H1 (cell line): ENCODE data around the gene DEGS2. TPM values are rescaled to one million over a fixed set of nuclear protein-coding genes. Genes with fewer than 3 reads are reported as not detected.
A peak's percentile ranks its signal among the peaks of the same experiment; 100 is the strongest.

Source experiments
- CTCF ChIA-PET: fragments of 300-600 bp; sonication (Branson Sonifier 250); formaldehyde crosslinking; loops from one replicate; lab custom pipeline; 2021; ENCODE audit not compliant: partially characterized antibody; lab: Charles Lee
- POLR2A ChIA-PET: fragments of 300-600 bp; sonication (Branson Sonifier 250); formaldehyde crosslinking; loops from one replicate; lab custom pipeline; 2021; ENCODE audit warnings: inconsistent platforms; ENCODE audit not compliant: partially characterized antibody; lab: Charles Lee
- DNase-seq, 2 experiments: peaks; one replicate each; pipeline versions ENCODE4 v3.0.0 to v3.0.0-alpha.2; 2010 to 2022; ENCODE audit warnings: low spot score in 2 of 2, low read depth in 1 of 2, mixed read lengths in 1 of 2
- FAIRE-seq: peaks from 2 replicates; lab custom pipeline; 2011; peaks lifted over from hg19 to GRCh38; lab: Jason Lieb, UNC
- H2AFZ ChIP-seq: 2 replicates; pipeline ENCODE4 v1.8.1; 2012; ENCODE audit warnings: low read length, inconsistent platforms
- H2AK5ac ChIP-seq: 2 replicates; pipeline ENCODE4 v1.6.1; 2013; ENCODE audit warnings: low read depth, low read length
- H2BK120ac ChIP-seq: replicated peaks from 2 replicates; pipeline ENCODE3; 2013; ENCODE audit warnings: low read depth, low read length, inconsistent platforms
- H2BK12ac ChIP-seq: 2 replicates; pipeline ENCODE4 v1.6.1; 2013; ENCODE audit warnings: low read depth, low read length
- H2BK15ac ChIP-seq: 2 replicates; pipeline ENCODE4 v1.6.1; 2013; ENCODE audit warnings: low read length
- H2BK20ac ChIP-seq: 2 replicates; pipeline ENCODE4 v1.6.1; 2013; ENCODE audit warnings: low read length
- H2BK5ac ChIP-seq: 2 replicates; pipeline ENCODE4 v1.6.1; 2013; ENCODE audit warnings: low read depth, low read length
- H3K14ac ChIP-seq: 2 replicates; pipeline ENCODE4 v1.6.1; 2013; ENCODE audit warnings: inconsistent platforms; ENCODE audit not compliant: insufficient read length
- H3K18ac ChIP-seq: 2 replicates; pipeline ENCODE4 v1.6.1; 2013; ENCODE audit warnings: low read length; ENCODE audit errors: extremely low read depth
- H3K23ac ChIP-seq: 2 replicates; pipeline ENCODE4 v1.6.1; 2013; ENCODE audit warnings: inconsistent platforms; ENCODE audit not compliant: insufficient read length
- H3K23me2 ChIP-seq: 2 replicates; pipeline ENCODE4 v1.6.1; 2013; ENCODE audit warnings: low read depth, low read length
- H3K27ac ChIP-seq: 2 replicates; pipeline ENCODE4 v1.6.1; 2011; ENCODE audit warnings: low read depth, low read length, inconsistent platforms
- H3K27me3 ChIP-seq, 4 experiments: replicated peaks in 1 of 4; 1 replicate in 1 of 4; 2 replicates in 3 of 4; pipeline versions ENCODE4 v1.6.1 to v1.8.1; 2011 to 2013; ENCODE audit warnings: low read length in 3 of 4, mild to moderate bottlenecking in 3 of 4, inconsistent platforms in 2 of 4, mixed read lengths in 2 of 4, moderate library complexity in 1 of 4; ENCODE audit not compliant: control insufficient read depth in 3 of 4, insufficient read depth in 3 of 4; ENCODE audit errors: extremely low read depth in 1 of 4
- H3K36me3 ChIP-seq, 4 experiments: 2 replicates each; pipeline versions ENCODE4 v1.6.1 to v1.8.1; 2011 to 2013; ENCODE audit warnings: mild to moderate bottlenecking in 4 of 4, low read length in 3 of 4, moderate library complexity in 2 of 4, control low read depth in 1 of 4, inconsistent platforms in 1 of 4; ENCODE audit not compliant: insufficient read depth in 4 of 4, control insufficient read depth in 2 of 4
- H3K4ac ChIP-seq: replicated peaks from 2 replicates; pipeline ENCODE3; 2013; ENCODE audit warnings: low read length, low read depth, mixed read lengths, inconsistent platforms; ENCODE audit not compliant: insufficient read length
- H3K4me1 ChIP-seq, 4 experiments: replicated peaks in 1 of 4; 1 replicate in 1 of 4; 2 replicates in 3 of 4; pipeline versions ENCODE4 v1.6.1 to v1.8.1; 2011 to 2013; ENCODE audit warnings: low read length in 3 of 4, inconsistent platforms in 2 of 4, mixed read lengths in 1 of 4; ENCODE audit not compliant: insufficient read depth in 4 of 4, control insufficient read depth in 3 of 4
- H3K4me2 ChIP-seq, 2 experiments: 2 replicates each; pipeline versions ENCODE4 v1.6.1 to v1.8.1; 2011 to 2013; ENCODE audit warnings: low read depth in 2 of 2, low read length in 2 of 2, control low read depth in 1 of 2, inconsistent platforms in 1 of 2, mild to moderate bottlenecking in 1 of 2; ENCODE audit not compliant: insufficient read depth in 1 of 2
- H3K4me3 ChIP-seq, 4 experiments: fragments of 200-600, 300-600 bp in 1 of 4; sonication (generic), shearing (Covaris generic), sonication (Bioruptor Twin) in 1 of 4; 2 replicates each; pipeline versions ENCODE4 v1.5.1 to v1.8.1; 2011 to 2016; ENCODE audit warnings: low read length in 4 of 4, low read depth in 3 of 4, control low read depth in 2 of 4, inconsistent platforms in 2 of 4, mild to moderate bottlenecking in 2 of 4, mixed read lengths in 1 of 4, moderate library complexity in 1 of 4; ENCODE audit not compliant: insufficient read depth in 2 of 4; ENCODE audit errors: extremely low read depth in 1 of 4
- H3K56ac ChIP-seq: replicated peaks from 2 replicates; pipeline ENCODE3; 2013; ENCODE audit warnings: low read depth, mild to moderate bottlenecking, mixed read lengths, low read length, inconsistent platforms; ENCODE audit not compliant: insufficient read length
- H3K79me1 ChIP-seq: 2 replicates; pipeline ENCODE4 v1.6.1; 2013; ENCODE audit warnings: low read depth, low read length, control low read depth
- H3K79me2 ChIP-seq, 2 experiments: 2 replicates each; pipeline versions ENCODE4 v1.6.1 to v1.8.1; 2012 to 2013; ENCODE audit warnings: low read length in 2 of 2, mild to moderate bottlenecking in 2 of 2, inconsistent platforms in 1 of 2; ENCODE audit not compliant: insufficient read depth in 2 of 2, control insufficient read depth in 1 of 2
- H3K9ac ChIP-seq, 4 experiments: replicated peaks in 1 of 4; 1 replicate in 1 of 4; 2 replicates in 3 of 4; pipeline versions ENCODE4 v1.6.1 to v1.8.1; 2011 to 2013; ENCODE audit warnings: low read depth in 3 of 4, low read length in 3 of 4, control low read depth in 2 of 4, mild to moderate bottlenecking in 2 of 4, moderate library complexity in 2 of 4, inconsistent platforms in 1 of 4; ENCODE audit errors: extremely low read depth in 1 of 4
- H3K9me3 ChIP-seq, 2 experiments: 2 replicates each; pipeline versions ENCODE4 v1.6.1 to v1.8.1; 2012 to 2013; ENCODE audit warnings: mild to moderate bottlenecking in 2 of 2, moderate library complexity in 2 of 2, control low read depth in 1 of 2, inconsistent platforms in 1 of 2, low read depth in 1 of 2, low read length in 1 of 2, mixed read lengths in 1 of 2; ENCODE audit not compliant: insufficient read depth in 2 of 2
- H4K20me1 ChIP-seq, 2 experiments: replicated peaks in 1 of 2; 2 replicates each; pipeline versions ENCODE3 to v1.8.1; 2011 to 2013; ENCODE audit warnings: inconsistent platforms in 2 of 2, low read length in 2 of 2, mild to moderate bottlenecking in 1 of 2; ENCODE audit not compliant: insufficient read depth in 2 of 2, control insufficient read depth in 1 of 2
- H4K5ac ChIP-seq: 2 replicates; pipeline ENCODE4 v1.6.1; 2013; ENCODE audit warnings: low read length, low read depth, mixed read lengths, inconsistent platforms; ENCODE audit not compliant: insufficient read length
- H4K8ac ChIP-seq: 2 replicates; pipeline ENCODE4 v1.8.0; 2013; ENCODE audit warnings: mild to moderate bottlenecking, moderate library complexity, low read length, inconsistent platforms; ENCODE audit not compliant: insufficient read depth; ENCODE audit errors: extremely low read depth
- H4K91ac ChIP-seq: replicated peaks from 2 replicates; pipeline ENCODE3; 2013; ENCODE audit warnings: low read length, mixed read lengths, inconsistent platforms; ENCODE audit not compliant: insufficient read length
- CHD1 ChIP-seq: IDR thresholded peaks from 2 replicates; pipeline ENCODE4 v1.6.1; 2012; ENCODE audit warnings: low read depth, low read length, improper control_type of control experiment
- EGR1 ChIP-seq: IDR thresholded peaks from 2 replicates; pipeline ENCODE4 v1.6.1; 2011; ENCODE audit warnings: low read depth, low read length, borderline replicate concordance
- FOSL1 ChIP-seq: IDR thresholded peaks from 2 replicates; pipeline ENCODE4 v1.6.1; 2011; ENCODE audit warnings: mild to moderate bottlenecking, low read depth, low read length, moderate library complexity; ENCODE audit not compliant: insufficient read depth
- KDM1A ChIP-seq: fragments of 200-600, 300-600 bp; sonication (generic); IDR thresholded peaks from 2 replicates; pipeline ENCODE4 v1.7.1; 2016; ENCODE audit warnings: mild to moderate bottlenecking, low read length, borderline replicate concordance
- RAD21 ChIP-seq, 2 experiments: IDR thresholded peaks in 1 of 2; conservative IDR thresholded peaks in 1 of 2; 2 replicates each; pipeline ENCODE4 v1.6.1; 2011; ENCODE audit warnings: low read depth in 2 of 2, low read length in 2 of 2, improper control_type of control experiment in 1 of 2, inconsistent platforms in 1 of 2, mild to moderate bottlenecking in 1 of 2, moderate library complexity in 1 of 2
- TAF1 ChIP-seq: IDR thresholded peaks from 2 replicates; pipeline ENCODE4 v1.6.1; 2011; ENCODE audit warnings: mild to moderate bottlenecking, low read depth, low read length
- WGBS, 2 experiments: shearing (Covaris generic) in 1 of 2; methylation state at CpG; one replicate each; pipeline versions ENCODE4 v1.1.6 to v1.1.7; 2013 to 2015; ENCODE audit warnings: low lambda C conversion rate in 2 of 2, mixed read lengths in 2 of 2, inconsistent platforms in 1 of 2, low coverage in 1 of 2, missing lambda C conversion rate in 1 of 2; ENCODE audit not compliant: insufficient replicate concordance in 2 of 2, insufficient coverage in 1 of 2, insufficient read length in 1 of 2; ENCODE audit errors: extremely low coverage in 1 of 2, missing lambda C conversion rate in 1 of 2; 5-methylcytosine and 5-hydroxymethylcytosine counted together
- polyA plus RNA-seq, 7 experiments: library from polyadenylated mRNA; depleted of rRNA in 3 of 7; stranded (reverse) in 5 of 7; unstranded in 2 of 7; fragments of >200 nt in 5 of 7; fragments of 200-250 nt in 2 of 7; gene quantifications; 1 replicate in 5 of 7; 2 replicates in 1 of 7; 4 replicates in 1 of 7; pipeline versions ENCODE4 v1.2.1 to v1.2.3, GENCODE V29; 2011 to 2013; ENCODE audit warnings: missing spikeins in 2 of 7, mixed read lengths in 2 of 7
- total RNA-seq: library from RNA; stranded (reverse); fragmentation: NEBNext Ultra II Directional; extraction: Animal tissue kit (Norgen Biotek cat#: 25700); gene quantifications from 2 replicates; pipeline ENCODE4 v1.2.1, GENCODE V29; 2021
- TF ChIP-seq, protein P1 (sequence below): IDR thresholded peaks from 2 replicates; pipeline ENCODE4 v1.6.1; 2012; ENCODE audit warnings: low read length, inconsistent platforms
- TF ChIP-seq, protein P2 (sequence below): IDR thresholded peaks from 2 replicates; pipeline ENCODE4 v1.6.1; 2012; ENCODE audit warnings: inconsistent platforms

The DEGS2 gene
- total and polyA plus RNA-seq, 2 of the 8 experiments (the other 6 are each of a cell fraction or from before 2014, with no cell fraction given): 0.61 to 0.82 TPM

DNA sequence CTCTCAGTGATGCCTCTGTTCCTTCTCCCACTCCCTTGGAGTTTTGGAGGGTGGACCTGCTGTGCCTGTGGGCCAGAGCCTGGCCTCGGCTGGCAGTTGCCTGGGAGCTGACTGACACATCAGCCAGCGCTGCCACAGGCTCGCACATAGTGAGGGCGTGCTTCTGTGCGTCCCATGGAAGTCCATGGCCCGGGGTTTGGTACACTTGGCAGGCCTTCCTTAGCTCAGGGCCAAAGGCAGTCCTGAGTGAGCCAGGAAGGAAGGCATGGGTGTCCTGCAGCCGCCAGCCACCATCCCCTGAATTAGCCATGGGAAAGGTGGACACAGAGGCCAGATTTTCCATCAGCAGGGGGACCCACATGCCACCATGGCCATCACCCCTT lies 1.1 kb upstream of the DEGS2 start:
- no peak overlapping the region for H2BK12ac ChIP-seq
- H2BK120ac ChIP-seq: no peak overlapping the region
- no peak overlapping the region for H3K23ac ChIP-seq
- no peak overlapping the region for H2BK20ac ChIP-seq
- H3K4me3 ChIP-seq: peak overlapping the region in 2 of 4 experiments; percentile 31 to 40; a peak in 1 of 8 replicates
- no peak overlapping the region for H3K9ac ChIP-seq
- H4K8ac ChIP-seq: 0 out of 2 replicates have a peak overlapping the region, but pooled peaks have one; percentile 14
- FAIRE-seq (no peak), DNase-seq (no peak)
- H2AFZ ChIP-seq: no peak overlapping the region
- POLR2A ChIA-PET: no interaction called here
- peak overlapping the region in 1 of 2 experiments; percentile 53; a peak in 1 of 4 replicates for H3K4me2 ChIP-seq
- no peak overlapping the region for H2BK15ac ChIP-seq
- H3K36me3 ChIP-seq: no peaks in the 10 kb centered on the region; a peak in 1 of 8 replicates
- H2AK5ac ChIP-seq: 0 out of 2 replicates have a peak overlapping the region, but pooled peaks have one; percentile 75
- no peaks in the 10 kb centered on the region for H3K79me2 ChIP-seq
- no peak overlapping the region for H3K18ac ChIP-seq
- H4K5ac ChIP-seq: no peak overlapping the region
- peaks cover 17 to 53% (median 48%) of the 10 kb centered on the region in 4 experiments for H3K27me3 ChIP-seq
- H3K79me1 ChIP-seq: no peaks in the 10 kb centered on the region
- no peak overlapping the region for H3K4ac ChIP-seq
- H3K14ac ChIP-seq: no peak overlapping the region
- H3K56ac ChIP-seq: no peak overlapping the region
- H2BK5ac ChIP-seq: no peak overlapping the region
- CTCF ChIA-PET: interaction anchor here (1.5 to 19.5 kb wide), 5 partner anchors 14 to 81 kb away, joined by 5 to 307 read pairs (median 5); no protein-coding TSS in a partner anchor
- H4K20me1 ChIP-seq: peaks cover 0 to 11% of the 10 kb centered on the region in 2 experiments
- H3K23me2 ChIP-seq: peaks cover 7% of the 10 kb centered on the region; the same call in 1 of the 2 replicates
- no peaks in the 10 kb centered on the region for H3K9me3 ChIP-seq
- H4K91ac ChIP-seq: no peak overlapping the region
- H3K27ac ChIP-seq: no peak overlapping the region
- 97% methylated on average over 7 of the region's 7 CpGs; no CpG with 5 or more reads in 1 of the 2 experiments for WGBS, 2 experiments
- H3K4me1 ChIP-seq: peaks cover 0 to 8% (median 2%) of the 10 kb centered on the region in 4 experiments; a peak in 4 of 7 replicates
- TF ChIP-seq RAD21 (IDR thresholded peaks at IDR 0.05 in 1 of 2, conservative IDR thresholded peaks at IDR 0.05 in 1 of 2; ENCODE audit: low read depth in 2 of 2, low read length in 2 of 2) (no peak), CHD1 (no peak), FOSL1 (no peak), TAF1 (no peak), EGR1 (no peak), KDM1A (no peak)
- TF ChIP-seq, protein P1, sequence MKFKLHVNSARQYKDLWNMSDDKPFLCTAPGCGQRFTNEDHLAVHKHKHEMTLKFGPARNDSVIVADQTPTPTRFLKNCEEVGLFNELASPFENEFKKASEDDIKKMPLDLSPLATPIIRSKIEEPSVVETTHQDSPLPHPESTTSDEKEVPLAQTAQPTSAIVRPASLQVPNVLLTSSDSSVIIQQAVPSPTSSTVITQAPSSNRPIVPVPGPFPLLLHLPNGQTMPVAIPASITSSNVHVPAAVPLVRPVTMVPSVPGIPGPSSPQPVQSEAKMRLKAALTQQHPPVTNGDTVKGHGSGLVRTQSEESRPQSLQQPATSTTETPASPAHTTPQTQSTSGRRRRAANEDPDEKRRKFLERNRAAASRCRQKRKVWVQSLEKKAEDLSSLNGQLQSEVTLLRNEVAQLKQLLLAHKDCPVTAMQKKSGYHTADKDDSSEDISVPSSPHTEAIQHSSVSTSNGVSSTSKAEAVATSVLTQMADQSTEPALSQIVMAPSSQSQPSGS: no peak
- TF ChIP-seq, protein P2, sequence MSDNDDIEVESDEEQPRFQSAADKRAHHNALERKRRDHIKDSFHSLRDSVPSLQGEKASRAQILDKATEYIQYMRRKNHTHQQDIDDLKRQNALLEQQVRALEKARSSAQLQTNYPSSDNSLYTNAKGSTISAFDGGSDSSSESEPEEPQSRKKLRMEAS: no peak
